HCT116 (cell line): ENCODE results near the gene SIPA1L3. TPM values are rescaled to one million over a fixed set of nuclear protein-coding genes. Genes with fewer than 3 reads are reported as not detected.
A peak's percentile ranks its signal among the peaks of the same experiment; 100 is the strongest.

Experiments used
- ATAC-seq: fragments of 200-7000 bp; cut with Tn5 transposase; 2 replicates; pipeline ENCODE4 v1.9.1; 2020; ENCODE audit warnings: mild to moderate bottlenecking, moderate library complexity
- BruUV-seq: library from RNA; stranded (reverse); fragments of 400-500 nt; replicated peaks from 2 replicates; lab custom pipeline; 2021; lab: Mats Ljungman, UMichigan
- CTCF ChIA-PET: fragments of 300-600 bp; sonication (Branson Sonifier 250); formaldehyde crosslinking; loops from one replicate; lab custom pipeline; 2021; ENCODE audit warnings: antibody characterized with exemption; lab: Charles Lee
- POLR2A ChIA-PET: fragments of 300-600, 350-600 bp; sonication (Branson Sonifier 250); formaldehyde crosslinking; loops from one replicate; lab custom pipeline; 2021; ENCODE audit warnings: antibody characterized with exemption; lab: Charles Lee
- RAD21 ChIA-PET, 2 experiments: fragments of 300-600 bp; sonication (Branson Sonifier 250); formaldehyde crosslinking; loops; one replicate each; lab custom pipeline; 2023; ENCODE audit warnings: low total read pairs in 2 of 2; ENCODE audit not compliant: uncharacterized antibody in 2 of 2, unreplicated experiment in 2 of 2, low non-redundant PET in 1 of 2; lab: Charles Lee
- DNase-seq: peaks from one replicate; pipeline ENCODE4 v3.0.0-alpha.2; 2010; ENCODE audit warnings: low read depth, low spot score
- H2AFZ ChIP-seq: fragments of 200-600 bp; shearing (Covaris generic), sonication (generic); 2 replicates; pipeline ENCODE4 v1.6.1; 2017; ENCODE audit warnings: low read depth, mixed run types, mixed read lengths, antibody characterized with exemption, low read length; ENCODE audit not compliant: poor library complexity, severe bottlenecking
- H3K27ac ChIP-seq: 2 replicates; pipeline ENCODE4 v1.5.1; 2012; ENCODE audit warnings: low read depth, low read length
- H3K27me3 ChIP-seq: fragments of 200-600 bp; sonication (generic); 2 replicates; pipeline ENCODE4 v1.6.1; 2016; ENCODE audit warnings: mixed run types, low read length, mixed read lengths; ENCODE audit not compliant: insufficient read depth
- H3K36me3 ChIP-seq, 2 experiments: fragments of 200-500 bp in 1 of 2; fragments of 200-600 bp in 1 of 2; sonication (Bioruptor generic) in 1 of 2; sonication (generic) in 1 of 2; 2 replicates each; pipeline versions ENCODE4 v1.5.1 to v1.6.1; 2014 to 2016; ENCODE audit warnings: low read length in 2 of 2, inconsistent platforms in 1 of 2, mixed read lengths in 1 of 2, mixed run types in 1 of 2; ENCODE audit not compliant: insufficient read depth in 2 of 2, control insufficient read depth in 1 of 2
- H3K4me1 ChIP-seq, 2 experiments: fragments of 200-600 bp in 1 of 2; sonication (generic) in 1 of 2; 2 replicates each; pipeline versions ENCODE4 v1.5.1 to v1.6.1; 2012 to 2017; ENCODE audit warnings: low read length in 2 of 2, inconsistent platforms in 1 of 2, mild to moderate bottlenecking in 1 of 2, mixed read lengths in 1 of 2, mixed run types in 1 of 2, moderate library complexity in 1 of 2; ENCODE audit not compliant: insufficient read depth in 2 of 2, control insufficient read depth in 1 of 2
- H3K4me2 ChIP-seq: fragments of 200-600 bp; sonication (generic); 2 replicates; pipeline ENCODE4 v1.6.1; 2017; ENCODE audit warnings: mixed run types, low read length, mixed read lengths
- H3K4me3 ChIP-seq, 2 experiments: fragments of 200-600 bp in 1 of 2; sonication (generic) in 1 of 2; replicated peaks in 1 of 2; 2 replicates each; pipeline ENCODE4 v1.5.1; 2011 to 2016; ENCODE audit warnings: low read length in 2 of 2, control low read depth in 1 of 2, low read depth in 1 of 2, mild to moderate bottlenecking in 1 of 2, mixed read lengths in 1 of 2, mixed run types in 1 of 2
- H3K79me2 ChIP-seq: fragments of 200-600 bp; sonication (generic); 2 replicates; pipeline ENCODE4 v1.6.1; 2017; ENCODE audit warnings: mild to moderate bottlenecking, mixed run types, low read length, moderate library complexity, mixed read lengths; ENCODE audit not compliant: insufficient read depth
- H3K9ac ChIP-seq: fragments of 200-600 bp; sonication (generic); 2 replicates; pipeline ENCODE4 v1.6.1; 2016; ENCODE audit warnings: low read length, mixed read lengths
- H3K9me2 ChIP-seq: fragments of 200-600 bp; sonication (generic), shearing (Covaris generic); 2 replicates; pipeline ENCODE4 v1.6.1; 2017; ENCODE audit warnings: mixed run types, mild to moderate bottlenecking, moderate library complexity; ENCODE audit not compliant: insufficient read depth
- H3K9me3 ChIP-seq, 2 experiments: fragments of 200-500 bp in 1 of 2; fragments of 200-600 bp in 1 of 2; sonication (Bioruptor generic) in 1 of 2; sonication (generic) in 1 of 2; 2 replicates each; pipeline ENCODE4 v1.6.1; 2014 to 2017; ENCODE audit warnings: low read length in 2 of 2, mixed read lengths in 2 of 2, inconsistent platforms in 1 of 2, low read depth in 1 of 2, mild to moderate bottlenecking in 1 of 2, mixed run types in 1 of 2, moderate library complexity in 1 of 2; ENCODE audit not compliant: control insufficient read depth in 1 of 2, insufficient read depth in 1 of 2
- H4K20me1 ChIP-seq: fragments of 200-600 bp; sonication (generic), shearing (Covaris generic); 2 replicates; pipeline ENCODE4 v1.6.1; 2017; ENCODE audit warnings: mixed run types, mild to moderate bottlenecking, moderate library complexity; ENCODE audit not compliant: insufficient read depth
- CBX3 ChIP-seq: IDR thresholded peaks from 2 replicates; pipeline ENCODE4 v1.6.1; 2012; ENCODE audit warnings: low read depth
- EGR1 ChIP-seq: IDR thresholded peaks from 2 replicates; pipeline ENCODE4 v1.6.1; 2012; ENCODE audit warnings: low read depth
- ELF1 ChIP-seq: IDR thresholded peaks from 2 replicates; pipeline ENCODE4 v1.6.1; 2012; ENCODE audit warnings: low read depth, borderline replicate concordance
- EZH2 ChIP-seq: fragments of 200-600 bp; sonication (generic); IDR thresholded peaks from 2 replicates; pipeline ENCODE4 v1.6.1; 2017; ENCODE audit warnings: antibody characterized with exemption, mixed run types
- EZH2phosphoT487 ChIP-seq: fragments of 200-600 bp; IDR thresholded peaks from 2 replicates; pipeline ENCODE4 v1.6.1; 2018; ENCODE audit warnings: antibody characterized with exemption, borderline replicate concordance
- FOSL1 ChIP-seq: IDR thresholded peaks from 2 replicates; pipeline ENCODE4 v1.6.1; 2012; ENCODE audit warnings: low read depth
- JUND ChIP-seq: IDR thresholded peaks from 2 replicates; pipeline ENCODE4 v1.6.1; 2012
- POLR2A ChIP-seq: IDR thresholded peaks from 2 replicates; pipeline ENCODE4 v1.7.0; 2011; ENCODE audit warnings: borderline replicate concordance; ENCODE audit not compliant: insufficient read depth, insufficient read length; ENCODE audit errors: extremely low read depth
- POLR2AphosphoS5 ChIP-seq: IDR thresholded peaks from 2 replicates; pipeline ENCODE4 v1.6.1; 2011; ENCODE audit warnings: mild to moderate bottlenecking, low read depth, low read length, moderate library complexity
- RAD21 ChIP-seq: IDR thresholded peaks from 2 replicates; pipeline ENCODE4 v1.6.1; 2012; ENCODE audit warnings: low read depth, mild to moderate bottlenecking
- SIN3A ChIP-seq: IDR thresholded peaks from 2 replicates; pipeline ENCODE4 v1.6.1; 2012; ENCODE audit warnings: low read depth
- SP1 ChIP-seq: IDR thresholded peaks from 2 replicates; pipeline ENCODE4 v1.6.1; 2012; ENCODE audit warnings: low read depth
- TCF7L2 ChIP-seq: IDR thresholded peaks from 2 replicates; pipeline ENCODE4 v1.7.0; 2011; ENCODE audit warnings: borderline replicate concordance, inconsistent platforms; ENCODE audit not compliant: insufficient read depth, insufficient read length; ENCODE audit errors: extremely low read depth
- YY1 ChIP-seq: IDR thresholded peaks from 2 replicates; pipeline ENCODE4 v1.6.1; 2011; ENCODE audit warnings: low read length, low read depth, moderate library complexity, mild to moderate bottlenecking; ENCODE audit not compliant: insufficient replicate concordance; ENCODE audit errors: extremely low read depth
- ZFX ChIP-seq: fragments of 450-650 bp; IDR thresholded peaks from 2 replicates; pipeline ENCODE4 v1.6.1; 2017
- ZNF274 ChIP-seq: fragments of 200-500 bp; sonication (Bioruptor generic); IDR thresholded peaks from 2 replicates; pipeline ENCODE4 v1.6.1; 2014; ENCODE audit warnings: mild to moderate bottlenecking, low read depth, low read length, inconsistent platforms
- intact Hi-C: fragments of 100-400 bp; cut with micrococcal nuclease; formaldehyde crosslinking; loops from 2 replicates; pipeline ENCODE4 v1.10.0; 2022
- total RNA-seq: library from RNA; stranded (reverse); gene quantifications from one replicate; pipeline ENCODE4 v1.2.1, GENCODE V29; 2021; ENCODE audit not compliant: unreplicated experiment
- TF ChIP-seq, protein P1 (sequence below): IDR thresholded peaks from 2 replicates; pipeline ENCODE4 v1.6.1; 2012; ENCODE audit warnings: low read depth
- TF ChIP-seq, protein P2 (sequence below): IDR thresholded peaks from 2 replicates; pipeline ENCODE4 v1.6.1; 2012

The SIPA1L3 gene
- total RNA-seq, 1 experiment from 2014 or later, result 41.8 TPM

DNA sequence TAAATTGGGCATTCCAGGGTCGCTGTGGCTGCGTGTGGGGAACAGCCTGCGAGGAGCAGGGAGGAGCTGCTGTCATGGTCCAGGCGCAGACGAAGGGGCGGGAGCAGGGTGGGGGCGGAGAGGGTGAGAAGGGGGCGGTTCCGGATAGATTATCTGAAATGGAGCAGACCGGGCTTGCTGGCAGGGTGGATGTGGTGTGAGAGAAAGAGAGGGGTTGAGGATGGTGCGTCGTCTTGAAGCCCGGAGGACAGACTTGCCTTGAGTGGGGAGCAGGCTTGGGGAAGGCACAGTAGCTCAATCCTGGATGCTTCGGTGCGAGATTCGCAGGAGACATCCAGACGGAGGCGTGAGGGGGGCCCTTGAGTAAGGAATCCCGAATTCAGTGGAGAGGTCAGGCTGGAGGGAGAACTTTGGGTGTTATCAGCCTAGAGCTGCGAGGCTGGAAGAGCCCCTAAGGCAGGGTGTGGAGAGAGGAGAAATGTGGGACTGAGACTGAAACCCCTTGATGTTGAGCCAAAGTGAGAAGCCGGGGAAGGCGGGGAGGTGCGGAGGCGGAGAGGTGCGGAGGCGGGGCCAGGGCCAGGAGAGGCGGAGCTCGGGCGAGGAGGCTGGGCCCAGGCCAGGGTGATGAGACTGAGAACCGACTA lies 276.4 kb downstream of the SIPA1L3 start:
- Histone ChIP-seq H3K9me2 (no peaks in the 10 kb centered on the region), H3K79me2 (no peaks in the 10 kb centered on the region), H3K36me3 (no peaks in the 10 kb centered on the region; a peak in 1 of 4 replicates), H3K4me3 (no peak overlapping the region), H3K4me2 (no peak overlapping the region), H2AFZ (no peak overlapping the region), H3K9me3 (no peaks in the 10 kb centered on the region), H3K27me3 (no peaks in the 10 kb centered on the region), H3K4me1 (no peaks in the 10 kb centered on the region), H3K27ac (no peak overlapping the region), H4K20me1 (no peaks in the 10 kb centered on the region), H3K9ac (no peak overlapping the region)
- no peak for TF ChIP-seq TCF7L2
- TF ChIP-seq POLR2A, result no peak
- TF ChIP-seq EGR1, result no peak
- TF ChIP-seq POLR2AphosphoS5, result no peak
- TF ChIP-seq RAD21, result no peak
- TF ChIP-seq ZFX, result no peak
- no peak for TF ChIP-seq SIN3A
- TF ChIP-seq YY1, result no peak
- no peak for TF ChIP-seq JUND
- no peak for TF ChIP-seq CBX3
- no peak for DNase-seq
- ChIA-PET CTCF (no interaction called here), RAD21 (no interaction called here), POLR2A (no interaction called here)
- BruUV-seq, result no TSS peak
- ATAC-seq, result peak; percentile 82
- intact Hi-C loops, result no loop called here

DNA sequence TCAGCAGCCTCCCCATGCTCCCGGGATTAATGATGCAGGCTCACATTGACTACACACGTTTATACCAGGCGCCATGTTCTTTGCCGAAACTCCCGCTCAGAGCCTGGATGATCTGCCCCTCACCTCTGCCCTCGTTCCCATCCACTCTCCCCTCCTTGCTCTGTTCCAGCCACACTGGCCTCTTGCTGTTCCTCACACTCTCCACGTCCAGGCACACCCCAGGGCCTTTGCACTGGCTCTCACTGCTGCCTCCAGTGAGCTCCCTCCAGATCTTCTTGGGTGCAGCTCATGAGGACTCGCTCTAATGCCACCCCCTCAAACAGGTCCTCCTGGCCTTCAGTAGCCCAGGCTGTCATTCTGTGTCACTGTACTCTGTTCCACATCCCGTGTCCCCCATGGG lies 277.8 kb downstream of the SIPA1L3 start:
- intact Hi-C loops, result no loop called here
- no peaks in the 10 kb centered on the region for H3K9me2 ChIP-seq
- H3K36me3 ChIP-seq, result no peaks in the 10 kb centered on the region; a peak in 1 of 4 replicates
- TF ChIP-seq EZH2 (no peak), EGR1 (no peak), CBX3 (no peak), SIN3A (no peak), EZH2phosphoT487 (no peak), TCF7L2 (no peak), YY1 (no peak), ZNF274 (no peak), SP1 (no peak), RAD21 (no peak), ELF1 (no peak), FOSL1 (no peak), ZFX (no peak)
- TF ChIP-seq, protein P1, sequence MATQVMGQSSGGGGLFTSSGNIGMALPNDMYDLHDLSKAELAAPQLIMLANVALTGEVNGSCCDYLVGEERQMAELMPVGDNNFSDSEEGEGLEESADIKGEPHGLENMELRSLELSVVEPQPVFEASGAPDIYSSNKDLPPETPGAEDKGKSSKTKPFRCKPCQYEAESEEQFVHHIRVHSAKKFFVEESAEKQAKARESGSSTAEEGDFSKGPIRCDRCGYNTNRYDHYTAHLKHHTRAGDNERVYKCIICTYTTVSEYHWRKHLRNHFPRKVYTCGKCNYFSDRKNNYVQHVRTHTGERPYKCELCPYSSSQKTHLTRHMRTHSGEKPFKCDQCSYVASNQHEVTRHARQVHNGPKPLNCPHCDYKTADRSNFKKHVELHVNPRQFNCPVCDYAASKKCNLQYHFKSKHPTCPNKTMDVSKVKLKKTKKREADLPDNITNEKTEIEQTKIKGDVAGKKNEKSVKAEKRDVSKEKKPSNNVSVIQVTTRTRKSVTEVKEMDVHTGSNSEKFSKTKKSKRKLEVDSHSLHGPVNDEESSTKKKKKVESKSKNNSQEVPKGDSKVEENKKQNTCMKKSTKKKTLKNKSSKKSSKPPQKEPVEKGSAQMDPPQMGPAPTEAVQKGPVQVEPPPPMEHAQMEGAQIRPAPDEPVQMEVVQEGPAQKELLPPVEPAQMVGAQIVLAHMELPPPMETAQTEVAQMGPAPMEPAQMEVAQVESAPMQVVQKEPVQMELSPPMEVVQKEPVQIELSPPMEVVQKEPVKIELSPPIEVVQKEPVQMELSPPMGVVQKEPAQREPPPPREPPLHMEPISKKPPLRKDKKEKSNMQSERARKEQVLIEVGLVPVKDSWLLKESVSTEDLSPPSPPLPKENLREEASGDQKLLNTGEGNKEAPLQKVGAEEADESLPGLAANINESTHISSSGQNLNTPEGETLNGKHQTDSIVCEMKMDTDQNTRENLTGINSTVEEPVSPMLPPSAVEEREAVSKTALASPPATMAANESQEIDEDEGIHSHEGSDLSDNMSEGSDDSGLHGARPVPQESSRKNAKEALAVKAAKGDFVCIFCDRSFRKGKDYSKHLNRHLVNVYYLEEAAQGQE, result no peak
- TF ChIP-seq, protein P2, sequence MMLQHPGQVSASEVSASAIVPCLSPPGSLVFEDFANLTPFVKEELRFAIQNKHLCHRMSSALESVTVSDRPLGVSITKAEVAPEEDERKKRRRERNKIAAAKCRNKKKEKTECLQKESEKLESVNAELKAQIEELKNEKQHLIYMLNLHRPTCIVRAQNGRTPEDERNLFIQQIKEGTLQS, result no peak
- TF ChIP-seq, all 23 proteins: peak for 0
- ATAC-seq (no peak), DNase-seq (no peak)
- Histone ChIP-seq H3K27me3 (no peaks in the 10 kb centered on the region), H3K4me1 (no peaks in the 10 kb centered on the region), H3K79me2 (no peaks in the 10 kb centered on the region), H3K9ac (no peak overlapping the region), H3K27ac (no peak overlapping the region), H2AFZ (no peak overlapping the region), H4K20me1 (no peaks in the 10 kb centered on the region), H3K4me3 (no peak overlapping the region), H3K9me3 (no peaks in the 10 kb centered on the region), H3K4me2 (no peak overlapping the region)
- ChIA-PET RAD21 (no interaction called here), POLR2A (no interaction called here), CTCF (no interaction called here)
- BruUV-seq, result no TSS peak
